Midbrain (tissue), 1 donor: ENCODE data around the gene ZSCAN32.

Experiments used
- DNase-seq: peaks from one replicate; lab custom pipeline; 2025; lab: John Stamatoyannopoulos, UW

ZSCAN32 gene

DNA sequence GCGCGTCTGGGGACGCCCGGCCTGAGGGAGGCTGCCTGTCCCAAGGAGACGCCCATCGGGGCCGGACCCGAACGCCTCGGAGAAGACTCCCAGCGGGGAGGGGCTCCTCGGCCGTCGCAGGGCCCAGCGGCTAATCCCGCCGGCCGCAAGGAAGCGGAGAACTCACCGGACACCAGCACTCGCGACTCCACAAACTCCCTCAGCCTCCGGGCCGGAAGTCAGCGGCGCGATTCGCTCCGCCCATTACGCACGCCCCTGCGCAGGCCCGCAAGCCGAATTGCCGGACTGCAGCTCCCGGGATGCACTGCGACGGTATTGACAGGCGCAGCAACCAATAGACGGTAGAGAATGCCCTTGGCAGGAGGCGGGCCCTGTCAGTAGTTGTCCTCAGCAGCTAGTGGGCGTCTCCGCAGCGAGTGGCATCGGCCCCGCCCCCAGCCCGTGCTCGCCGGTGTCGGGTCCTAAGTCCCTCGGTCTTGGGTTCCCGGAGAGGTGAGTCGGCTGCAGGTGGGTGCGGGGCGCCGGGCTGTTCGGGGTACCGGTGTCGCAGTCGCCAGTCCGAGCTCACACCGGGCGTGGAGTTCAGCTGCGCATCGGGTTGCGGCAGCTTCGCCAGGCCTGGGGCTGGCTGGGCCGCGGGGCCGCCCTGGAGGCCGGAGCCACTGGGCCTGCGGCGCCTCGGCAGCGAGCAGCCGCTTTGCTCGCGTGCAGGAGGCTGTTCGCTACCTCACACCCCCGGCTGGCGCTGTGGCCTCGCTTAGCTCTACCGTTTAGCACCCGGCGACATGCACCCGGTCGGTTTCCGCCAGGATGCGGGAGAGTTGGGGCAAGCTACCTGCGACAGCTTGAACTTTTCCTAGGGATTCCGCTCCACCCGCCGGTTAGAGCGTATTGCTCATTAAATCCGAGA lies at the start of gene ZSCAN32, which contains the start of gene ZNF174:
TSS of gene ZSCAN32 (minus strand) at position 226 of the 910 bp plus-strand sequence. CDS start 3,447 bp downstream, outside the sequence.
TSS of gene ZNF174 (plus strand) at position 437 of the 910 bp plus-strand sequence. CDS start 790 bp downstream, outside the sequence.
- DNase-seq: peak; percentile 98

DNA sequence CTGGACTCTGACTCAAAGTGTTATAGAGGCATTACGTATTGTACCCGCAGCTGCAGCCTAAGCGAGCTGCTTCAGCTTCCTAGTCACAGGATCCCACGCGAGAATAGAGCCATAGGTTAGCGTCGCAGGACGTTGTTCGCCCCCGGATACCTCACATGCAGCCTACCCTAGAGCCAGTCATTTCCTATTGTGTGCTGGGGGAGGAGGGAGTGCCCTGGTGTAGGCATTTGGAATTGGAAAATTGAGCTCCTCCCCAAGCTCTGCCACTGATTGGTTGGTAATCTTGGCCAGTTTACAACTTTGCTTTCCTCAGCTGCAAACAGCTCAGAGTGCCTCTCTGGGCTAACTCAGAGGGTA lies 43.2 kb upstream of the ZSCAN32 start:
- DNase-seq: no peak

DNA sequence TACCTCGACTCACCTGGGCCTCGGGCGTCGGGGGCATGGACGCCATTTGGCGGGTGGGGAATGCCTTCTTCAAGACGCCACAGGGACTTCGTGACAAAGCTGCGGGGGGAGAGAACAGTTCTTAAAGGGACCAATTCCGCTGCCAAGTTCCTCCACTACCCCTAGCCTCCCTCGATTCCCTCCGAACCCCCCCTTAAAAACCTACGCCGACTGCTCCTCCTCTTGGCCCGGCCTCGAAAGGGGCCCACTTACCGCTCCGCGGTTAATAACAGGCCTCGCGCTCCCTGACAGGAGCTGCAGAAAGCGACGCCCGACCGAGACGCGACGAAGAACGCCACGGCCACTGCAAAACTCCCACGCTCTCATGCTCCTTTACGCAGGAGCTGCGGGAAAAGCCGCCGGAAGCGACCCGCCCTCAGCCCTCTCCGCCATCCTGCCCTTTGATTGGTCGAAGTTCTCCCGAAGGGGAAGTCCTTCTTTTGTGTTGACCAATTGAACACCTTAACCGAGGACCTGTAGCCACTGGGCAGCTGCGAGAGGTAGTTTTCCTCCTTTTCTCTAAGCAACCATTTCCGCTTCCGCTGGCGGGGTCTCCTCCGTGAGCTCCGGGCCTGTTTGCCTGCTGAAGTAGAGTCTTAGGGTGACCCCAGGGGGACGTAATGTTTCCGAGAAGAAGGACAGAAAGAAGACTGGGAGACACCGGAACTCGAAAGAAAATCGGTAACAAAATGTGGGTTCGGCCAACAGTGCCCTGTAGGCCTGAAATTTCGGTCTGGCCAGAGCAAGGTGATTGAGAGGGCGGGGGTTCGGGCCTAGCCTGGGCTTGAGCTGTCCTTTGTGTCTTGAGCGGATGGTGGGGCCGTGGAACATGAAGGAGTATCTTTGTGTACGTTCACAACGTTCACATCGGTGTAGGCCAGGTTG lies 42.6 kb upstream of the ZSCAN32 start, which contains the start of the genes NAA60 and ZNF597:
TSS of gene NAA60 (plus strand) at position 573 of the 924 bp plus-strand sequence. CDS start 32,548 bp downstream, outside the sequence.
TSS of gene ZNF597 (minus strand) at position 397 of the 924 bp plus-strand sequence. CDS start at position 46, 351 bp downstream.
- DNase-seq: peak; percentile 91

DNA sequence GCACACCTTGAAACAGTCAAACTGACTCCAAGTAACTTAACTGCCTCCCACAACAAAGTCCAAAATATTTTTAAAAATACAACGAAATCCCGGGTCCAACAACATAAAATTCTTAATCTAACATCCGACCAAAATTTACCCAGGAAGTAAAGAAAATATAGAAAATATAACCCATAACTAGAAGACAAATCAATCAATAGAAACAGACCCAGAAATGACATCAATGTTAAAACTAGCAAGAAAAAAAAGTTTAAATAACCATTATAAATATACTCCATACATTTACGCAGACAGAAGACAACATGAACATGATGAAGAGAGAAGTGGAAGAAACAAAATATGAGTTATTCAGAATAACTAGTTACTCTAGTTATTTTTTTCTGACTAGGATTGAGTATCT lies 38.8 kb upstream of the ZSCAN32 start:
- no peak for DNase-seq

DNA sequence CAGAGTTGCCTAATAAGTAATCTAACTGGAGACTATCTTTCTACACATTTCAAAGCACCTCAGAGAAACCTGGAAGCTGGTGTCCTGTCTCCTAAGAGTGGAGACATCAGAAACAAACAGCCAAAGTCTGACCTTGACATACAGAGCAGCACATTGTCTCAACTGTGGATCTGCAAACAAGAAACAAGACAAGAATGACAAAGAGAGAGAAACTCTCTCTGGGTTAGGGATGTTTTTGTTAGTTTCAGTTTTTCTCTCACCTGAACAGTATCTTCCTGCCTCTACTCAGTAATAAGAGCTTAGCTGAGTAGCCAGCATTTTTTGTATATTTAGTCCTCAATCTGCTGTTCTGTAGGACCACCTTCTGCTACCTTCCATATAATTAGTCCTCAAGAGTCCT lies 33.6 kb upstream of the ZSCAN32 start:
- no peak for DNase-seq

DNA sequence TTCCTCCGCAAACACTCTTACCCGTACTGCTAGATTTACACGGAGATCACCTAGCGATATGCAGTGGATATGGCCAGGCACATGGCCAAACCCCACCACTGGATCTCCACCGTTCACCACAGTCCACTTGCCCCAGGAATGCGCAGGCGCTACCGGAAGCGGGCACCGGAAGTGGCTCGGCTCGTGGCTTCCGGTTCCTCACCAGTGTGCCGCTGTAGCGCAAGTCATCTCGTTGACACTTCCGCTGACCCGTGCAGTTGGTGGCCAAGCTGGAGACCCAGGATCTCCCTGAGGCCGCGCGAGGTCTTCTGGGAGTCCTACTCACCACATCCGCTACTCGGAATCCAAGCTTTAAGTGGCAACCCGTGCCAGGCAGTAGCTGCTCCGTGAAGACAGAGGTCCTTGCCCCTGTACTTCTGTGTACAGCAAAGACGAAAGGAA lies 31.0 kb upstream of the ZSCAN32 start:
- DNase-seq: no peak

DNA sequence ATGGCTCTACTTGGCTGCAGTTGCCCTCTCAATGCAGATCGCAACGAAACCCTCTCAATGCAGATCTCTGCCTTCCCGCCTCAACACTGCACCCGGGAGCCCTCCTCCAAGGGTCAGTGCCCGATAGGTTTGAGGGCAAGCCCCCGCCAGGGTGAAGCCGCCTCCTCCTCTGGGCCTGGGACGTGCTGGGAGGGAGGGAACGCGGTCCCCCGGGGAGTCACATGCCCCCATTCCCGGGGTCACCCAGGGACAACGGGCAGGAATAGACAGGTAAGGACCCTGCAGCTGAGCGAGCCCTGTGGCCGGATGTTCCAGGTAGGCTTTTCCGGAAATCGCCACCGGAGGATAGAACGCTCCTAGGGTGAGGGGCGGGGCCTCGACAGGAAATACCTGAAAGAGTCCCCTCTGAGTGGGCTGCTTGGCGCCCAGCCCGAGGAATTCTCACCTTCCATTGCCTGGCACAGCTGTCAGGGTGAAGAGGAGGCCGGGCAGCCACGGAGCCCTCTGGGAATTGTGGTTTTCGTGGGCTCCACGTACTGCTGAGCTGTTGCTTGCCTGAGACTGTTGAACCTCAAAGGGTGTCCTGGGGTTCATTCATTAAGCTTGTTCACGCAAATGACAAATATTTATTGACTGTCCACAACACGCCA lies 13.1 kb upstream of the ZSCAN32 start:
- DNase-seq: no peak

DNA sequence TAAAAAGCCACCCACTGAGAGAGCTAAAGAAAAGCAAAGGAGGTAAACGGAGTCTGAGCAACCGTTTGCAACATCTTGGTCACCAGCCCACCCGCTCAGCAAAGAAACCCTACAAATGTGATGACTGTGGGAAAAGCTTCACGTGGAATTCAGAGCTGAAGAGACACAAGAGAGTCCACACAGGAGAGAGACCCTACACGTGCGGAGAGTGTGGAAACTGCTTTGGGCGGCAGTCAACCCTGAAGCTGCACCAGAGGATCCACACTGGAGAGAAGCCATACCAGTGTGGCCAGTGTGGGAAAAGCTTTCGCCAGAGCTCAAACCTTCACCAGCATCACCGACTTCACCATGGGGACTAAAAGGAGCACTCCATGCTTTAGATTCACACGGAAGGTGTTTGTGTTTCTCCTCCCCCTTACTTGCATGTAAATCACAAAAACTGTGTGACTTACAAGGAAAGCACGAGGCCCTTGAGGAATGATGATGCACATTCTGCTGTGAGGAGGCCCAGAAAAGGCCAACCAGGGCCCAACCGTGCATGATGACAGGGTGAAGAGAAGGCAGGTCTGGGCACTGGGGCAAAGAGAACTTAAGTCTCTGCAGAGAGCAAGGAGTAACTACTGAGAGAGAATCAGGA lies 7.9 kb upstream of the ZSCAN32 start:
- no peak for DNase-seq

DNA sequence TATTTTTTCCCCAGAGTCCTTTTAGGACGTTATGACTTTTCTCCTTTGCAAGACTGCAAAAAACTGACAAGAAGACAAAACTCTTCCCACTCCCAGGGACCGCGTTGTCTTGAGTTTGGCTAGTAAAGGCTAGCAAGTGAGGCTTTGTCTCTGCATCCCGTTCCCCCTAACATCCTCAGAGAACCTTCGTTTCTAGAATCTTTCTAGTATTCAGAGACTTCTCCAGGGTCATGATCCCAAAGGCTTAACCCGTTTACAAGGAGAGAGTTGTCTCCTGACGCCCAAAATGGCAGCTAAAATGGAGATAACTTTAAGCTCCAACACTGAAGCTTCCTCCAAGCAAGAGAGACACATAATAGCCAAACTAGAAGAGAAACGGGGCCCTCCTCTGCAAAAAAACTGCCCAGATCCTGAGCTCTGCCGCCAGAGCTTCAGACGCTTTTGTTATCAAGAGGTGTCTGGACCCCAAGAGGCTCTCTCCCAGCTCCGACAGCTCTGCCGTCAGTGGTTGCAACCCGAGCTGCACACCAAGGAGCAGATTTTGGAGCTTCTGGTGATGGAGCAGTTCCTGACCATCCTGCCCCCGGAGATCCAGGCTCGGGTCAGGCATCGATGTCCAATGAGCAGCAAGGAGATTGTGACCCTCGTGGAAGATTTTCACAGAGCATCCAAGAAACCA lies 1.1 kb upstream of the ZSCAN32 start:
- no peak for DNase-seq

DNA sequence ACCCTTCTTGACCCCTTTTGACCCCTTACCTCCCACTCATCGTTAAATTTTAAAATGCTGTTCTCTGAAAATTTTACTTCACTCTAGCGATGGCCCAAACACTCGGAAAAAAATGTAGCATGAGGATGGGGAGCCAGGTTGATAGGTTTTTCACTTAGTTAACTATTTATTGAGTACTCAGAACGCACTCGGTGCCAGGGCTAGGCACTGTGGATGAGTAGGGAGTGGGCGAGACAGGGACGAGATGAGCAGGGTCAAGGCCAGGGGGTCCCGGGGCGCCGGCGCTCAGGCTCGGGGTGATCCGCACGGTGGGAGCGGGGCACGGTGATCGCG lies 392 bp downstream of the ZSCAN32 start:
- no peak for DNase-seq

DNA sequence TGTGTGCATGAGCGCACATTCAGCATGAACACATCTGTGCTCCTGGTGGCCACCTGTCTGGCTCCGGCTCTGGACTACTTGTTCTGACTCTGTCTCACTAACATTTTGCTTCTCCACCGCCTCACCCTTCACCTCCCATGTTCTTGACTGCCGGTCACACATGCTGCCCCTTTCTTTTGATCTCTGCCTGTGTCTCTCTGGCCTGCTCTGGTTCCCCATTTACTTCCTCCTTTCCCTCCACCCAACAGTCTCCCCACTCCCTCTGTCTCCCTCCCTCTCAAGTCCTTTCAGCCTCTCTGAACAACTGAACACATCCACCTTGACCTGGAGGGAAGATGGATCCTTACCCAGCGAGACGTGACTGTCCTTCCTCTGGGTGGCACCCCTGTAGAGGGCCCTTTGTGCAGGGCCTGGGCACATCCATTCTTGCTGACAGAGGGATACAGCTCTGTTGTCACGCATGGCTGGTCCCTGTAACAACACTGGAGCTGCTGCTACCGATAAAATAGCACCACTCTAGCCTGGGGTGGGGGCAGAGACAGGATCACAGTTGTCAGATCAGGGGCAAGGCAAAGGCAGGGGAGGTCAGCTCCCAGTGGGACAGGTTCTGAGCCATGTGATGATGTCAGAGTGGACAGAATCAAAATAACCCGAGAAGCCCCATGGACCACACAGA lies 11.0 kb downstream of the ZSCAN32 start:
- no peak for DNase-seq

DNA sequence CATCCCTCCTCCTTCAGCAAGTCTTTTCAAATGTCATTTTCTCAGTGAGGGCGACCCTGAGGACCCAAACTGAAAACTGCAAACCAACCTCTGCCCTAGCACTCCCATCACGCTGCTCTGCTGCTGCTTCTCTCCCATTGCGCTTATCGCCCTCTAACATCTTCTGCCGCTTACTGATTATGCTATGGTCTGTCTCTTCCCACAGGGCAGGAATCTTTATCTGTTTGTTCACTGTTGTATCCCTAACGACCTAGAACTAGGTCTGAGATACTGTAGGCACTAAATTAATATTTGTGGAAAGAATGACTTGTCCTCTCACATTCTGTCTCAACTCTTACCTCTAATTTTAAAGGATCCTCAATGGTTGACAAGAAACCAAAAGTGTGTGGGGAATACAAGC lies 12.5 kb downstream of the ZSCAN32 start:
- no peak for DNase-seq

DNA sequence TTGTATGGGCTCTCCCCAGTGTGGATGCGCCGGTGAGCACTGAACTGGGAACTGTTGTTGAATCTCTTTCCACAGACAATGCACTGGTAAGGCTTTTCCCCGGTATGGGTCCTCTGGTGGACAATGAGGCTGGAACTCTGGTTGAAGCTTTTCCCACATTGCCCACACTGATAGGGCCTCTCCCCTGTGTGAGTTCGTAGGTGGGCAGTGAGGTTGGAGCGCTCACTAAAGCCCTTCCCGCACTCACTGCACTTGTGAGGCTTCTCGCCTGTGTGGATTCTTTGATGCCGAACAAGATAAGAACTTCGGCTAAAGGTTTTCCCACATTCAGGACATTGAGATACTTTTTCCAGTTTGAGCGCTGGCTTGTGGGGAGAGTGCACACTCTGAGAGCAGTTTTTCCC lies 17.8 kb downstream of the ZSCAN32 start:
- DNase-seq: no peak

DNA sequence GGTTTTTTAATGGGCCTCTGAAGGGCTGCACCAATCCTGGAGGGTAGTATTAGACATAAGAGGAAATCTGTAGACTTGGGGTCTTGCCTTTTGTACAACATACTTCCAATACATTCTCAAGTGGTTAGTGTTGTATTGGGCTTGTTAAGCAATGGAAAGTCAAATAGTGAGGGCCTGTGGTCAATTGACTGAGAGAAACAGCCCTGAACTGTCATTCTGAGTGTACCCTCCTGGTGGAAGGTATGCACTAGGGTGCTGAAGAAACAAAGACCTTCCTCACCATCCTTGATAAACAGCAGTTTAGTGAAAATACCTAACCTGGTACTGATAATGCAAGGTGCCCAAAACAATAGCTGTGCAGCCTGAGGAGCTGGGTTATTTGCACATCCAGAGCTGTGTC lies 22.9 kb downstream of the ZSCAN32 start:
- DNase-seq: no peak

DNA sequence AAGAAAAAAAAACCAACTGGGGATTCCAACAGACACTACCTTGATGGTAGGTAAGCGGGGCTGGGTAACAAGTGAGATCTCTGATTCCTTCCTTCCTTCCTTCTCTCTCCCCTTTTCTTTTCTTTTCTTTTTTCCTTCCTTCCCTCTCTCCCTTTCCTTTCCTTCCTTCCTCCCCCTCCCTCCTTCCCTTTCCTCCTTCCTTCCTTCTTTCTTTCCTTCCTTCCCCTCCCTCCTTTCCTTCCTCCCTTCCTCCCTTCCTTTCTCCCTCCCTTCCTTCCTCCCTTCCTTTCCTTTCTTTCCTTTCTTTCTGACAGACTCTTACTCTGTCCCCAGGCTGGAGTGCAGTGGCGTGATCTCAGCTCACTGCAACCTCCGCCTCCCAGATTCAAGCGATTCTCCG lies 25.1 kb downstream of the ZSCAN32 start:
- no peak for DNase-seq

DNA sequence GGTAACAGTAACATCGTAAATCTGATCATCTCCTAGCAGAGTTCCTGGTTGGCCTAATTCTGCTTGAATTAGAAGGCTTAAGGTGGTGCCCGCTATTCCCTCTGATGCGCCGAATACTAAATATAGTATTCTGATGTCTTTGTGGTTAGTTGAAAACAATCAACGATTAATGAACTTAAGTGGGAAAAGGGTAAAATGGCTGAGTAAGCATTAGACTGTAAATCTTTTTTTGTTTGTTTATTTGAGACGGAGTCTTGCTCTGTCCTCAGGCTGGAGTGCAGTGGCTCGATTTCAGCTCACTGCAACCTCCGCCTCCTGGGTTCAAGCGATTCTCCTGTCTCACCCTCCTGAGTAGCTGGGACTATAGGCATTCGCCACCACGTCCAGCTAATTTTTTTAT lies 31.7 kb downstream of the ZSCAN32 start:
- DNase-seq: no peak

DNA sequence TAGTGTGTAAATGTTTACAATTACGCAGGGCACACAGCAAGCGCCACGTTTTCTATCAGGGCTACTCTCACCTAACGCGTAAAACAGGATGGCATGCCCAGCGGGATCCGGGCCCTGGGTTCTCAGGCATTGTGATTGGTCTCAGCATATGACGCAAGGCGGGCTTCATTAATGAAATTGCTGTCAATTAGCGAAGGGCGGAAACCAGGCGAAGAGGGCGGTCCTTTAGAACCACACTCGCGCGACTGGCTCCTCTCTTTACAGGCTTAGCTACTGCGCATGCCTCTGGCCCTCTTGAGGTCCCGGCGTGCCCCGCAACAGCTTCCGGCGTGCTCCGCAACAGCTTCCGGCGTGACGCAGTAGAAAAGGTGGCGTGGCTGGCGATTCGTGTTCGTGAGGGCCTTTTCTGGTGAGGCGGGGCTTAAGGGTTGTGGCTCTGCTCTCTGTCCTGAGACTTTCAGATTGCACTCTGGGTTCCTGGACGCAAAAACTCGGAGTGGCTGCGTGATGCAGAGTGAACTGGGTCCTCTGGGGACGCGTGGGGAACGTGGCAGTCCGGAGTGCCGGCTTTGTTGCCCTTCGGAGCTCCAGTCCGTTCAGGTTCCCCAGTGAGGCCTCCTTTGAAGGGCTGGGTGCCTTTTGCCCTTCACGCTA lies 35.9 kb downstream of the ZSCAN32 start:
- DNase-seq: peak; percentile 92

DNA sequence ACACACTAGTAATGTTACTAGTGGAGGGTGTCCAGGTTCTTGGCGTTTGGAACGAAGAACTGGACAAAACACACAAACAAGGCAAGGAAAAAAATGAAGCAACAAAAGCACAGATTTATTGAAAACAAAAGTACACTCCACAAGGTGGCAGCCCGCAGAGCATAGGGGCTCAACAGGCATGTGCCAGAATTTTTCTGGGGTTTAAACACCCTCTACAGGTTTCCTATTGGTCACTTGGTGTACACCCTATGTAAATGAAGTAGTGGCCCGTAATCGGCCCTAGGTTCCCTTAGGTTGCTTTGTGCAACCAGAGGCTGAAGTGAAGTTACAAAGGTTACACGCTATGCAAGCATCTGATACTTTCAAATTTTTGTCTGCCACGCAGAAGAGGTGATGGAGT lies 37.0 kb downstream of the ZSCAN32 start:
- no peak for DNase-seq

DNA sequence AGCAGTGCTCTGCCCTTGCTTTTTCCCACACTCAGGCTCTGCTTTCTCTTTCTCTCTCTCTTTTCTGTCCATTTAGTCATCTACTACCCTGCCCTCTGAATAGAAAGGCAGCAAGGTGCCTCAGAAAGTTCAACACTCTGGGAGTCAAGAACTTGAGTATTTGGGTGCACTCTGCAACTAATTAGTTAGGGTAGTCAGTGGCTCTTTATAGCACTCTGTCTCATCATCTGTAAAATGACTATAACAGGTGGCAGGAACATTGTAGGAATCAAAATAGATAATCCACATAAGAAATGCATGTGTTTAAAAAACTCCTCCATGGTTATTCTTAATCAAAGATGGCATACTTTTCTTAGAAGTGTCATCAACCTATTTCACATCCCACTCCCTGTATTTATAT lies 37.9 kb downstream of the ZSCAN32 start:
- DNase-seq: no peak

DNA sequence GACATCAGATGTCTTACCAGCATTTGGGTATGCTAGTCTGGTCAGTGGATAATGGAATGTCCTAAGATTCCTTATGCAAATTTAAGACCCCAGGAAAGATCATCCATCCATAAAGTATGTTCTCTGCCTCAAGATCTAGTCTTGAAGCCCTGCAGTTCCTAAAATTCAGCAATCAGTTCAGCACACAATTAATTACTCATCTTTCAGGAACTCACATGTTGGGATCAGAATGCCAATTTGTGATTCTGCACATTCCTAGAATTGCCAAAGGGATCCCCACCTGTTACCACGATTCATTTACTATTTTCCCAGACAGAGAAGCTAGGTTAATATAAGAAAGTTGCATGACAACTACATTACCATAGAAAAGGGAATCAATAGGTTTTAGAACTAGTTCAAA lies 41.9 kb downstream of the ZSCAN32 start:
- no peak for DNase-seq
